Neural cell (in vitro differentiated cells): ENCODE results near the gene SLC38A3. TPM values are rescaled to one million over a fixed set of nuclear protein-coding genes. Genes with fewer than 3 reads are reported as not detected.

Experiments used
- H2AFZ ChIP-seq: fragments of 200-600, 300-800 bp; sonication (generic), shearing (Covaris generic); 2 replicates; pipeline ENCODE4 v1.6.0; 2014; ENCODE audit warnings: low read depth, mild to moderate bottlenecking, antibody characterized with exemption, low read length, moderate library complexity
- H3F3A ChIP-seq: fragments of 200-600 bp; shearing (Covaris generic); 2 replicates; pipeline ENCODE4 v1.6.1; 2016; ENCODE audit warnings: mild to moderate bottlenecking, moderate library complexity, mixed read lengths, antibody characterized with exemption, low read length; ENCODE audit not compliant: insufficient read depth, poor library complexity, severe bottlenecking
- H3K27ac ChIP-seq: fragments of 200-600, 300-800 bp; sonication (generic), shearing (Covaris generic); 2 replicates; pipeline ENCODE4 v1.5.1; 2014; ENCODE audit warnings: mild to moderate bottlenecking, low read length, moderate library complexity
- H3K27me3 ChIP-seq: fragments of 300-800, 200-600 bp; sonication (generic), shearing (Covaris generic); 2 replicates; pipeline ENCODE4 v1.6.0; 2014; ENCODE audit warnings: mild to moderate bottlenecking, low read depth, low read length, moderate library complexity; ENCODE audit not compliant: insufficient read depth
- H3K36me3 ChIP-seq: fragments of 300-800, 200-600 bp; sonication (generic), shearing (Covaris generic); 2 replicates; pipeline ENCODE4 v1.5.1; 2014; ENCODE audit warnings: mild to moderate bottlenecking, antibody characterized with exemption, low read length, moderate library complexity; ENCODE audit not compliant: insufficient read depth
- H3K4me2 ChIP-seq: fragments of 300-800, 200-600 bp; sonication (generic), shearing (Covaris generic); 2 replicates; pipeline ENCODE4 v1.6.0; 2014; ENCODE audit warnings: mild to moderate bottlenecking, low read length
- H3K4me3 ChIP-seq: fragments of 300-800, 200-600 bp; sonication (generic), shearing (Covaris generic); 2 replicates; pipeline ENCODE4 v1.5.1; 2014; ENCODE audit warnings: mild to moderate bottlenecking, low read length, moderate library complexity
- H3K79me2 ChIP-seq: fragments of 200-600 bp; shearing (Covaris generic); replicated peaks from 2 replicates; pipeline ENCODE4 v1.6.0; 2014; ENCODE audit warnings: mild to moderate bottlenecking, low read length, moderate library complexity; ENCODE audit not compliant: insufficient read depth
- H3K9ac ChIP-seq: fragments of 300-800, 200-600 bp; sonication (generic), shearing (Covaris generic); 2 replicates; pipeline ENCODE4 v1.6.1; 2016; ENCODE audit warnings: mild to moderate bottlenecking, low read length, mixed read lengths
- H3K9me2 ChIP-seq: fragments of 200-600 bp; shearing (Covaris generic); 2 replicates; pipeline ENCODE4 v1.6.1; 2016; ENCODE audit warnings: mild to moderate bottlenecking, low read length, mixed read lengths; ENCODE audit not compliant: insufficient read depth
- H3K9me3 ChIP-seq: fragments of 200-600, 300-800 bp; sonication (generic), shearing (Covaris generic); 2 replicates; pipeline ENCODE4 v1.6.1; 2016; ENCODE audit warnings: mild to moderate bottlenecking, mixed run types, low read length, moderate library complexity, mixed read lengths
- H4K20me1 ChIP-seq: fragments of 200-600 bp; shearing (Covaris generic); 2 replicates; pipeline ENCODE4 v1.6.1; 2016; ENCODE audit warnings: mild to moderate bottlenecking, mixed run types; ENCODE audit not compliant: insufficient read depth
- EP300 ChIP-seq: fragments of 450-650 bp; conservative IDR thresholded peaks from 2 replicates; pipeline ENCODE4 v1.6.1; 2014; ENCODE audit warnings: antibody characterized with exemption, mild to moderate bottlenecking, moderate library complexity; ENCODE audit not compliant: poor library complexity, severe bottlenecking
- EZH2 ChIP-seq: fragments of 200-600, 300-800 bp; shearing (Covaris generic), sonication (generic); IDR thresholded peaks from 2 replicates; pipeline ENCODE4 v1.6.1; 2014; ENCODE audit warnings: antibody characterized with exemption, low read length, borderline replicate concordance, mild to moderate bottlenecking; ENCODE audit not compliant: insufficient read depth, poor library complexity, severe bottlenecking
- POLR2AphosphoS5 ChIP-seq: IDR thresholded peaks from 2 replicates; pipeline ENCODE4 v1.6.1; 2012
- SMC3 ChIP-seq: fragments of 450-650 bp; conservative IDR thresholded peaks from 2 replicates; pipeline ENCODE4 v1.6.1; 2014; ENCODE audit warnings: antibody characterized with exemption, mild to moderate bottlenecking, moderate library complexity; ENCODE audit not compliant: poor library complexity
- TAF1 ChIP-seq: IDR thresholded peaks from 2 replicates; pipeline ENCODE4 v1.6.1; 2012; ENCODE audit warnings: low read depth
- polyA plus RNA-seq: library from polyadenylated mRNA; depleted of rRNA; stranded (reverse); fragments of >200 nt; gene quantifications from 2 replicates; pipeline ENCODE4 v1.2.3, GENCODE V29; 2014
- TF ChIP-seq, protein P1 (sequence below): IDR thresholded peaks from 2 replicates; pipeline ENCODE4 v1.6.1; 2012; ENCODE audit warnings: borderline replicate concordance

The SLC38A3 gene
- polyA plus RNA-seq, 1 donor from 2014 or later = not detected

DNA sequence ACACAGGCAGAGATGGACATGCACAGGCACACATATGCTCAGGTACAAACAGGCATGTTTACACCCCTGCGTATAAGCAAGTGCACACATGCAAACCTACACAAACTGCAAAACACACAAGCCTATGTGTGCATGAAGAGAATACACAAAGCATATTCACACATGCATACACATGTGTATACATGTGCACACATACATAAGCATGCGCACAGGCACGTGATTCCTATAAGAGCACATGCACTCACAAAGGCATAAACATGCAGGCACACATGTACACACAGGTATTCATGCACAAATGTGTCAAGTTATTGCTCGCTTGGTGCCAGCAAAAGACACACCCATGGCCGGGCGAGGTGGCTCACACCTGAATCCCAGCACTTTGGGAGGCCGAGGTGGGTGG lies 15.1 kb upstream of the SLC38A3 start:
- Histone ChIP-seq H3K9me2 (no peaks in the 10 kb centered on the region), H4K20me1 (no peaks in the 10 kb centered on the region), H3K9me3 (no peaks in the 10 kb centered on the region), H3F3A (no peaks in the 10 kb centered on the region), H3K27me3 (no peaks in the 10 kb centered on the region), H3K4me2 (no peak overlapping the region), H3K27ac (no peak overlapping the region), H2AFZ (no peak overlapping the region), H3K36me3 (peaks cover 6% of the 10 kb centered on the region), H3K4me3 (no peak overlapping the region), H3K79me2 (no peaks in the 10 kb centered on the region), H3K9ac (no peak overlapping the region)
- no peak for TF ChIP-seq EZH2
- TF ChIP-seq, protein P1, sequence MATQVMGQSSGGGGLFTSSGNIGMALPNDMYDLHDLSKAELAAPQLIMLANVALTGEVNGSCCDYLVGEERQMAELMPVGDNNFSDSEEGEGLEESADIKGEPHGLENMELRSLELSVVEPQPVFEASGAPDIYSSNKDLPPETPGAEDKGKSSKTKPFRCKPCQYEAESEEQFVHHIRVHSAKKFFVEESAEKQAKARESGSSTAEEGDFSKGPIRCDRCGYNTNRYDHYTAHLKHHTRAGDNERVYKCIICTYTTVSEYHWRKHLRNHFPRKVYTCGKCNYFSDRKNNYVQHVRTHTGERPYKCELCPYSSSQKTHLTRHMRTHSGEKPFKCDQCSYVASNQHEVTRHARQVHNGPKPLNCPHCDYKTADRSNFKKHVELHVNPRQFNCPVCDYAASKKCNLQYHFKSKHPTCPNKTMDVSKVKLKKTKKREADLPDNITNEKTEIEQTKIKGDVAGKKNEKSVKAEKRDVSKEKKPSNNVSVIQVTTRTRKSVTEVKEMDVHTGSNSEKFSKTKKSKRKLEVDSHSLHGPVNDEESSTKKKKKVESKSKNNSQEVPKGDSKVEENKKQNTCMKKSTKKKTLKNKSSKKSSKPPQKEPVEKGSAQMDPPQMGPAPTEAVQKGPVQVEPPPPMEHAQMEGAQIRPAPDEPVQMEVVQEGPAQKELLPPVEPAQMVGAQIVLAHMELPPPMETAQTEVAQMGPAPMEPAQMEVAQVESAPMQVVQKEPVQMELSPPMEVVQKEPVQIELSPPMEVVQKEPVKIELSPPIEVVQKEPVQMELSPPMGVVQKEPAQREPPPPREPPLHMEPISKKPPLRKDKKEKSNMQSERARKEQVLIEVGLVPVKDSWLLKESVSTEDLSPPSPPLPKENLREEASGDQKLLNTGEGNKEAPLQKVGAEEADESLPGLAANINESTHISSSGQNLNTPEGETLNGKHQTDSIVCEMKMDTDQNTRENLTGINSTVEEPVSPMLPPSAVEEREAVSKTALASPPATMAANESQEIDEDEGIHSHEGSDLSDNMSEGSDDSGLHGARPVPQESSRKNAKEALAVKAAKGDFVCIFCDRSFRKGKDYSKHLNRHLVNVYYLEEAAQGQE = no peak

DNA sequence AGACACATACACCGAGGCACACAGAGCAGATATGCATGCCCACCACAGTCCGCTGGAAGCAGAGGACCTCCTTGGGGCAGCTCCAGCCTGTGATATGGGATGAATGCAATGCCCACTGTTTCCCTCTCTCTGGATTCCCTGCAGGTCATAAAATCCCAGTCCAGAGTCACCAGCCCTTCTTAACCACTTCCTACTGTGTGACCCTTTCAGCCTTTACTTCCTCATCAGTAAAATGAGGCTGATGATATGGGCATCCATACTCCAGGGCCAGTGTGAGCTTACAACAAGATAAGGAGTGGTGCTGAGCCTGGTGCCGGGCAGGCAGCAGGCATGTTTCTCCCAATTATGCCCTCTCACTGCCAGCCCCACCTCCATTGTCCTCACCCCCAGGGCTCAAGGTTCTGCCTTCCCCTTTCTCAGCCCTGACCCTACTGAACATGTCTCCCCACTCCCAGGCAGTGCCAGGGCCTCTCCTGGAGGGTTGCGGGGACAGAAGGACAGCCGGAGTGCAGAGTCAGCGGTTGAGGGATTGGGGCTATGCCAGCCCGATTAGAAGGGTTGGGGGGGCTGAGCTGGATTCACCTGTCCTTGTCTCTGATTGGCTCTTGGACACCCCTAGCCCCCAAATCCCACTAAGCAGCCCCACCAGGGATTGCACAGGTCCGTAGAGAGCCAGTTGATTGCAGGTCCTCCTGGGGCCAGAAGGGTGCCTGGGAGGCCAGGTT lies 14.0 kb upstream of the SLC38A3 start, which contains the start of gene GNAT1:
Gene GNAT1, plus strand, starts transcription at position 675 of the 725 bp plus-strand sequence. CDS start 116 bp downstream, outside the sequence.
- no peaks in the 10 kb centered on the region for H3K9me2 ChIP-seq
- peaks cover 6% of the 10 kb centered on the region for H3K36me3 ChIP-seq
- H4K20me1 ChIP-seq = no peaks in the 10 kb centered on the region
- no peak within 1 kb of the TSS for H3K4me2 ChIP-seq
- no peak for TF ChIP-seq EZH2
- TF ChIP-seq, protein P1 = no peak
- TF ChIP-seq SMC3 = no peak
- no peak for TF ChIP-seq POLR2AphosphoS5
- no peak for TF ChIP-seq TAF1
- no peak for TF ChIP-seq EP300
- no peak within 1 kb of the TSS for H2AFZ ChIP-seq
- no peak within 1 kb of the TSS for H3K4me3 ChIP-seq
- H3K9me3 ChIP-seq = no peaks in the 10 kb centered on the region
- H3K79me2 ChIP-seq = no peaks in the 10 kb centered on the region
- H3K9ac ChIP-seq = no peak within 1 kb of the TSS
- H3F3A ChIP-seq = no peaks in the 10 kb centered on the region
- no peak within 1 kb of the TSS for H3K27ac ChIP-seq
- no peaks in the 10 kb centered on the region for H3K27me3 ChIP-seq
